D341Med (cell line): Measurements from ENCODE around the gene TCEANC2.
A peak's percentile ranks its signal among the peaks of the same experiment; 100 is the strongest.
"Not testable (repeated sequence)": the region's sequence is repeated elsewhere in the genome, so short reads cannot be mapped to it uniquely, and the experiment has no call there.

Source experiments
- DNase-seq: peaks from one replicate; pipeline ENCODE4 v3.0.0; 2012; ENCODE audit warnings: low spot score

TCEANC2 gene

DNA sequence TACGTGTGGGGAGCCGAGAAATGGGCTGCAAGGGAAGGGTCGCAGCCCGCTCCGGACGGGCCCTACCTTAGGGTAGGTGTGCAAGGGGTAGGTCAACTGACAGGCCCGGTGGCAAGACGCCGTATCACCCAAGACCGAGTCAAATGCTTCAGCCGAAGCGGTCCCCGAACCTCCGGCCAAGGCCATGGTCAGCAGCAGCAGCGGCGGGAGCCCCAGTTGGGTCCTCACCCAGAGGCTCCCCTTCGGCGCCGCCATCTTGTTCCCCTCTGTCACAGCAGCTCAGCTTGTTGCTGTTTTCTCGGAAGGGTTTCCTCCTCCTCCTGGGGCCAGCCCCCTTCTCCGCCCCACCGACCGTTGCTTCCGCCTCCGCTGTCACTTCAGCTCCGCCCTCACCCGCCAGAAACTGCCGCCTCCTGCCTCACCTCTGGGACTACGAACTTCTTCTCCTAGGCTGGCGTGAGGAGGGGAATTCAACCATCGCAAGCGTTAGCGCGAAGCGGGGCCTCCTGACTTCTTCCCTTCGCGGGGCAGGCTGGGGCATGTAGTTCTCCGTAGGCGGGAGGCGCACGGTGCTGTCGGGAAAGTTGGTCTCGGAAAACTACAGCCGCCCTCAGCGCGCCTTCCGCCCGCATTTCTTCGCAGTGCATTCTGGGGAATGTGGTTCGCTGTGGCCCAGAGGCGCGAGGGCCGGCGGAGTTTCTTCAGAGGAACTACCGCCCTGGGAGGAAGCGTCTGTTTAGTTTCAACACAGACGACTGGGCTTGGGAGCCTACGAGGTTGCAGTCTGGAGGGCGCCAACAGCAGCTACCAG lies at the start of gene TCEANC2, which contains the start of gene TMEM59:
TCEANC2 (plus strand) TSS at position 675 of the 811 bp plus-strand sequence. CDS start 815 bp downstream, outside the sequence.
TMEM59 (minus strand) TSS at position 271 of the 811 bp plus-strand sequence; CDS start at position 255, 16 bp downstream.
- DNase-seq: peak; percentile 91

DNA sequence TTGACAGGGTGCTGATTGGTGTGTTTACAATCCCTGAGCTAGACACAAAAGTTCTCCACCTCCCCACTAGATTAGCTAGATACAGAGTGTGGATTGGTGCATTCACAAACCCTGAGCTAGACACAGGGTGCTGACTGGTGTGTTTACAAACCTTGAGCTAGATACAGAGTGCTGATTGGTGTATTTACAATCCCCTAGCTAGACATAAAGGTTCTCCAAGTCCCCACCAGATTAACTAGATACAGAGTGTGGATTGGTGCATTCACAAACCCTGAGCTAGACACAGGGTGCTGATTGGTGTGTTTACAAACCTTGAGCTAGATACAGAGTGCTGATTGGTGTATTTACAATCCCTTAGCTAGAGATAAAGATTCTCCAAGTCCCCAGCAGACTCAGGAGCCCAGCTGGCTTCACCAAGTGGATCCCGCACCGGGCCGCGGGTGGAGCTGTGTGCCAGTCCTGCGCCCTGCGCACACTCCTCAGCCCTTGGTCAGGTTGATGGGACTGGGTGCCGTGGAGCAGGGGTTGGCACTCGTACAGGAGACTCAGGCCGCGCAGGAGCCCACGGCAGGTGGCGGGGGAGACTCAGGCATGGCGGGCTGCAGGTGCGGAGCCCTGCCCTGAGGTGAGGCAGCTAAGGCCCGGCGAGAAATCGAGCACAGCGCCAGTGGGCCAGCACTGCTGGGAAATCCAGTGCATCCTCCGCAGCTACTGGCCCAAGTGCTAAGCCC lies 49.5 kb upstream of the TCEANC2 start:
- DNase-seq: not testable (repeated sequence)

DNA sequence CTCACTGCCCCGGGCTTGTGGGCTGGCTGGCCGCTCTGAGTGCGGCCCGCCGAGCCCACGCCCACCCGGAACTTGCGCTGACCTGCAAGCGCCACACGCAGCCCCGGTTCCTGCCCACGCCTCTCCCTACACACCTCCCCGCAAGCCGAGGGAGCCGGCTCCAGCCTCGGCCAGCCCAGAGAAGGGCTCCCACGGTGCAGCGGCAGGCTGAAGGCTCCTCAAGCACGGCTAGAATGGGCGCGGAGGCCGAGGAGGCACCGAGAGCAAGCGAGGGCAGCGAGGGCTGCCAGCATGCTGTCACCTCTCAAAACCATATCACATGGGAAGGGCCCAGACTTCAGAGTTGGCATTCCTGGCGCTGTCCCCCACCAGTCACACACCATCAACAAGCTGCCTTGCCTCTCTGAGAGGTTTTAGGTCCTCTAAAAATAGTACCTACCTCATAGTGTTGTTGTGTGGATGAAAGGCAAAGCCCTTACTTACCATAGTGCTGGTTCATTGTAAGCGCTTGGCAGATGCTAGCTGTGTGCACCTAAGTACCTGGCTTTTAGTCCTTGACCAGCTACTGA lies 48.8 kb upstream of the TCEANC2 start:
- no peak for DNase-seq

DNA sequence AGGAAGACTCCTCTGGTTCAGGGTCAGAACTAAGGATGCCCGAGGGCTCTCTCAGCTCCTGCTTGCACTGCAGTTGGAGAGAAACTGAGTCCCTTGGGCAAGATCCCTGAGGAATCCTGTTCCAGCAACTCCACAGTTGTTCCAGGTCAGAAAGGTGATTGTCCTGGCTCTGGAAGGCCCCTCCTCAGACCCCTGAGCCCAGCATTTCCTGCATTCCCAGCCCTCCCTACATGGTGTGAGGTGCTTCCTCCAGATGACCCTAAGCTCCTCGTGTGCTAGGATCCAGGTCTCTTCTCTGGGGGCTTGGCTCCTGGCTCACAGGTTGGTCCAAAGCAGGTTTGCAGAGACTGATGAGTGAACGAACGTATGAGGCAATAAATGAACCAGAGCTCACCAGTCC lies 46.9 kb upstream of the TCEANC2 start:
- no peak for DNase-seq

DNA sequence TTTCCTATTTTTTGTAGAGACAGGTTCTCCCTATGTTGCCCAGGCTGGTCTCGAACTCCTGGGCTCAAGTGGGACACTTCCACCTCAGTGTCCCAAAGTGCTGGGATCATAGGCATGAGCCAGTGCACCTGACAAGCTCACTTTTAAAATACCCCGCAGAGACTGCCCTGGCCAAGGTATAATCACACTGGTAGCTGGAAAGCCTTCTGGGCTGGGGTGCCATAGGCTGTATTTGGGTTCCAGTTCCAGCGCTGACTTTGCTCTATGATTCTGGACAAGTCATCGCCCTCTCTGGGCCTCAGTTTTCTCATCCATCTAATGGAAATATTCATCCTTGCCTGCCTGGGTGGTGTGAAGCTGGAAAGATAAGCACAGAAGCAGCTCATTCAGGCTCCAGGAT lies 45.8 kb upstream of the TCEANC2 start:
- no peak for DNase-seq

DNA sequence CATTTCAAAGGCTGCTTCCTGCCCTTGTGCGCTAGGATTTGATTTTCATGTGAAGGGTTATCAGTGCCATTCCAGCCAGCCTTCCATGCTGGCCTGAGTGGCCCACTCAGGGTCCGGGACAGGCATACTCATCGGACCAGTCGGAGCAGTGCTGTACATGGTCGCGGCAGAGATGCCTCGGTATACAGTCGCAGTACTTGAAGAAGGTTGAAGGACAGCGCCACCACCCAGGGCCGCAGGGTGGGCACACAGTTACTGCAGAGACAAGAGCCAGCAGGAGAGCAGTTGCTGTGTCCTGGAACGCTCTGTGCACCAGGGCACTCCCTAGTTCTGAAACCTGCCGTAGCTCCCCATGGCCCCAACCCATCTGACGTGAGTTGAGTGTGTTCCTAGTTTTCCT lies 44.5 kb upstream of the TCEANC2 start:
- no peak for DNase-seq

DNA sequence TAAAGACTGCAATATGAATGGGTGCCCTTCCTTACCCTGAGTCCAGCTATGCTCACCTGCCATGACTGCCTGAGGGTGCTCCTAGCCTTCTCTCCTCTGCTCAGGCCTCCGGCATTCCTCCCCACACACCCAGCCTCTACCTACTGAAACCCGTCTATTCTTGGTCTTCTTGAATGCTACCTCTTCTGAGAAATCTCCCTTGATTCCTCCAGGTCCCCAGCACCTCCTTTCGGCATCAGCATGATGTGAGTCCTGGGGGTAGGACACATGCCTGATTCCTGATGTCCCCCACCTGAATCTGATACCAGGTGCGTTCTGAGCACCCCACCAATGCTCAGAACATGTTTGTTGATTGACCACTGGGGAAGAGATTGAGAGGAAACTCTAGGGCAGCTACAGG lies 44.0 kb upstream of the TCEANC2 start:
- no peak for DNase-seq

DNA sequence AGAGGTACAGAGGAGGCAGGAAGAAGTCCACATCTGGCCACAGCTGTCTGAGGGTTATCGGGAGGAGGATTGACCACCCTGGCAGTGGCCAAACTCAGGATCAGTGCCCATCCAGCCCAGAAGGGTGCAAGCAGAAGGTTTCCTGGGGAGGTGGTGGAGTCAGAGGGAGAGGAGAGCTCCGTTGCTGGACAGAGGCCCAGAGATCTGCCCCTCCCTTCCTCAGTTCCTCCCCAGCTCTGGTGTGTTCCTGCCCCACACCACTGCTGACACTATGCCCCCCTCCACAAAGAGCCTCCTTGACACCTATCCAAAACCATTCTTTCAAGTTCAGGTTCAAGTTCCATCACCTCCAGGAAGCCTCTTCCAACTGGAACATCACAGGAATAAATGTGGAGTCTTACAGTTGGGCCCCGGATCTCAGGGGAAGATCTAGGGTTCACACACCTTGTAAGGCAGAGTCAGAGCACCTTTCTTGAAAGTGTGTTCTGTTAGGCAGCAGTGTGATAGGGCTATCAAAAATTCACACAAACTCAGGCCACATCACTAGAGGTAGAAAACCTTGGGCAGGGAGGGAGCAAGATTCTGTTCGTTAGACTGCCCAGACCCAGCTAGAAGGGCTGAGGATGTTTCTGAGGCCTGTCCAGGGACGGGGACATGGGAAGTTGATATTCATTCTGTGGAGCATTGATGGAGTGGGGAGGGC lies 42.8 kb upstream of the TCEANC2 start:
- DNase-seq: no peak

DNA sequence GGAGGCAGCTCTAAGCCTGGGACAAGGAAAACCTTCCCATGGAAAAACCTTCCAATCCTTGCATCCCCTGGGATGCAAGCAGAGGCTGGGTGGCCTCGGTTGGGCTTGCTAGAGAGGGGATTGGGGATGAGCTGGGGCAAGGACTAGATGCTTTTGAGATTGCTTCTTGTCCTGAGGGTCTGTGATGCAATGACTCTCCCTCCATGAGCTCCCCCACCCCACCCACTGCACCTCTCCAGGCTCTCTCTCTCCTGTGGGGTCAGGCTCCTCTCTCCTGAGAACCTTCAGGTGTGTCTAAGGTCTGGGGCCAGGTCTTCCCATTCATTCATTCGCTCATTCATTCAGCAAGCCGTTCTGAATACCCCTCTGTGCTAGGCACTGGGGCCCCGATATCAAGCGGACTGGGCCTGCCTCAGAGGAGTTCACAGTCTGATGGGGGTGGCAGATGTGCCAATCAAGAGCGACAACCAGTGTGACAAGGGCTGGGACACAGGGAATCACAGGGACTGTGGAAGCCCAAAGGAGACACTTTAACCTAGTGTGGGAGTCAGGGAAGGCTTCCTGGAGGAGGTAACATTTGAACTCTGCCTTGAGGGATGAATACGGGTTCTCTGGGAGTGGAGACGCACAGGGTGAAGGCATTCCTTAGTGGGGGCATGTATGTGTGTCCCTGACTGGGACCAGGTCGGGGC lies 41.9 kb upstream of the TCEANC2 start:
- no peak for DNase-seq

DNA sequence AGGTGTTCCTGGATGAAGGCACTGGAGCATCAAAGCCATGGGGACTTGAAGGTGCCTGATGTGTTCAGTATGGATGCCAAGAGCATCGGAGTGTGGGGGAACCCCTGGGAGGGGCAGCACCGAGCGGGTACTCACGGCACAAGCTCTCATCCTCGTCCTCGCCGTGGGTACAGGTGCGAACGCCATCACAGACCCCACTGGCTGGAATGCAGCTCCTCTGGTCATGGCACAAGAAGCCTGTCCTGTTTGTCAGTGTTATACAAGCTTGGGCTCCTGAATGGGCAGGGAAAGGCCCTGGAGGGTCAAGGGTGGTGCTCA lies 41.4 kb upstream of the TCEANC2 start:
- DNase-seq: no peak

DNA sequence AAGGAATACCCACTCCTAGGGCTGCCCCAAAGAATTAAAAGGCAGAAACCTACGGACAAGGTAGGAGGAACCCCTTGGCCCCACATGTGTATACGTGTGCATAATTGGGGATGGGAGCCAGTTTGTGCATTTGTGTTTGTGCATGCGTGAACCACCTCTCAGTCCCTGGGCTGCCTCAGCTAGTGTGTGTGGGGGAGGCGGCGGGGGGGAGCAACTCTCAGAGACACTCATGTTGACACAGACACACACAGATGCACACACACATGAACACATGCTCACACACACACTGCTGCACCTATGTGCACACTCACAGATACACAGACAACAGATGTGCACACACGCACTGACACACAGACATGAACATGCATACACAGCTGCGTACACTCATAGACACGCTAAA lies 40.5 kb upstream of the TCEANC2 start:
- no peak for DNase-seq

DNA sequence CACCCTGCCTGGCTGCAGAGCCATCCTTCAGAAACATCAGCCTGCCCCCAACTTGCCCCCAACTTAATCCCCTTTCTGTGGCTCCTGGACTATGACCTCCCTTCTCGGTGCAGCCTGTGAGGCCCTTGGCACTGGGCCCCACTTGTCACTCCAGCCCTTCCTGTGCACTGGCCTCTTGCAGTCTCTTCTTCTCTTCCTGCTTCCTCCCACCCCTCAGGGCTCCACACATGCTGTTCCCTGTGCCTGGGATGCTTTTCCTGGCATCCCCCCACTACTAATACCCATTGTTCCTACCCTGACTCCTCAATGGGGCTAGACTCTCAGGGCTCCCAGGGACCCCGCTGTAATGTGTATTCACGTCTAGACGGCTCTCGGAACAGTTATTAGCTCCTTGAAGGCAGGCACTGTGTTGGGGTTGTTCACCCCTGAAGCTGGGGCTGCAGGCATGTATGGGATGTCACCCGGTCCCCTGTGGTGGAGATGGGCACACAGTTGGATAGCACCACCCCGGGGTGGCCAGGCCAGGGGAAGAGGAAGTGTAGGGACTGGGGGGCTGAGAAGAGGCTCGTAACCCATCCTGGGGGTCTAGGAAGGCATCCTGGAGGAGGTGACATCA lies 39.9 kb upstream of the TCEANC2 start:
- no peak for DNase-seq

DNA sequence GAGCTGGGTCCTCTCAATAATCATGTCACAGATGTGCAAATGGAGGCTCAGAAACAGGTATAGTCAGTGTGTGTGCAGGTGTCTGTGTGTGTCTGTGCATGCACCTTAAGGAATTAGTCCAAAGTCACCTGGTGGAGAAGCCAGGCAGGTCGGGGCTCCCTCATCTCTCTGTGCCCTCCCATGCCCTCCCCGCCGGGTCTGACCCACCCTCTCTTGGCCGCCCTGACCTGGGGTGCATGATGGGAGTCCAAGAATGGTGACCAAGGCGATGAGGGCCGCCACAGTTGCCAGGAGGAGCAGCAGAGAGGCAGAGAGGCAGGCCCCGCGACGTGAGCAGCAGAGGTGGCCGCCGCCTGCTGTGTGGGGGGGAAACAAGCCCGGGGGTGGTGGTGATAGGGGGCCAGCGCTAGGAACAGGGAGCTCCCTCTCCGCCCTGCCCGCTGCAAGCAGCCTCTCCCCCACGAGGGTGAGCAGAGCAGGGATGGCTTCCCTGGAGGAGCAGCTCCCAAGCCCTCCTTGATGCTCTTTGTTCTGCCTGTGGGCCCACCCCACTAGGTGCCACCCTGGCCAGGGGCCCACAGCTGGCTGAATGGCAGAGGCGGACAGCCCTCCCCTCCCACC lies 39.3 kb upstream of the TCEANC2 start:
- no peak for DNase-seq

DNA sequence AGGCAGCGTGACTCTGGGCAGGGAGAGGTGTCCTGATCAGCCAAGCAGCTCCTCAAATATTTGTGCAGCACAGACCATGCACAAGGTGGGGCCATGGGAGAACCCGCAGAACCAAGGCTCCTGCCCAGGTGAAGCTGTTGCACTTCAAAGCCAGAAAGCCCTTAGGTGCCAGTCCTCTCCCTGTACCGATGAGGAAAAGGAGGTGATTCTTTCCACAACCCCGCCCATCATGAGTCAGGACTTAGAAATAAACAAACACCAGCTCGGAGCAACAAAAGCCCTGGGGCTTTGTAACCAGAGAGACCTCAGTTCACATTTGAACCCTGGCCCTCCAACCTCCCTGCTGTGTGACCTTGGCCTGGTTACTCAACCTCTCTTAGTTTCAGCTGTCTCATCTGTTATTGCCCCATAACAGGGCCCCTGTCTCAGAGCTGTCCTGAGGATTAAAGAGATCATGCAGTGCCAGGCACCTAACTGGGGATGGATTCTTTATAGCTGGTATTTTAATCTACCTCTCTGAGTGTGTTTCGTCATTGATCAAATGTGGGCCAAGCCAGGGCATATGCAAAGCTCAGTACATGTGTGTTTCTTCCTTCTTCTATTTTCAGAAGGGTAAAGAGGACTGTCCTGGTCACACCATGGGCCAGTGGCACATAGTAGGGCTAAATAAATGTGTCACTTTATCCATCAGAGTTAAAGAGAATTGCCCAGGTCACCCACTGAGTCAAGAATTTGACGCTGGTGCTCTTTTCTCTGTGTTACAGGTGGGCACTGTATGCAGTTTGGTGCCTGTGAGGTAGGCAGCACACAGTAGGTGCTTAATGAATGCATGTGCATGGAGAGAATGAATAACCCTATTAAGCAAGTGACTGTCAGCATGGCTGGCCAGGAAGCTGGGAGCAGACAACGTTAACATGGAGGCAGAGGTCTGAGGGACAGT lies 36.8 kb upstream of the TCEANC2 start:
- DNase-seq: no peak

DNA sequence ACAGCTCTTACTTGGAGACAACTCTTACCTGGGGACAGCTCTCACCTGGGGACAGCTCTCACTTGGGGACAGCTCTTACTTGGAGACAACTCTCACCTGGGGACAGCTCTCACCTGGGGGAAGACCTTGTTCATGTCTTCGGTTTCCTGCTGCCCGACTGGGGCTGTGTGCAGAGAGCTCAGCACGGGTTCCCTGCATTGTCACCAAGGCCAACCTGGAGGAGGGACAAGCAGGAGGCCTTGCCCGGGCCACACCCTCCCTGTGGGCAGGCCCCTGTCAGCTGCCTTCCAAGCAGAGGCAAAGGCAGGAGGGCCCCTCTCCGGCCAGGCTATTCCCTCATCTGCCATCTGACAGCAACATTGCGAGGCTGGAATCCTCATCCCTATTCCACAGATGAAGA lies 35.4 kb upstream of the TCEANC2 start, which contains the start of gene LDLRAD1:
LDLRAD1 (minus strand) TSS at position 208 of the 400 bp plus-strand sequence; CDS start at position 134, 74 bp downstream.
- no peak for DNase-seq

DNA sequence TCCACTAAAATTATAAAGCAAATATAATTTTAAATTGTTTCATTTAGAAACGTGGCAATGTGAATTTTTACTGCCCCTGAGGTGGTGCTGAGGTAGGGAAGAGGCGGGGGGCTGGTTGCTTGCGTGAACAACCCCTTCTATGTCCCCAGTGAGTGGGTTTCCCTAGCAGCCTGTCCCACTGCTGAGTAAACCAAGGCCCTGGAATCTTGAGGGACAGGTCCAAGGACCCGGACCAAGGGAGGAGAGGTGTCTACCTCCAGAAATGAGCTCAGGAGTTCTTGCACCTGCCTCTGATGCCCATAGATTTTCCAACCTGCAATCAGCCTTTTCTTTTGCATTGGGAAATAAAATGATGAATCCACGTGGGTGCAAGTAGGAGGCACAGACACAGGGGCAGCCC lies 34.8 kb upstream of the TCEANC2 start:
- no peak for DNase-seq

DNA sequence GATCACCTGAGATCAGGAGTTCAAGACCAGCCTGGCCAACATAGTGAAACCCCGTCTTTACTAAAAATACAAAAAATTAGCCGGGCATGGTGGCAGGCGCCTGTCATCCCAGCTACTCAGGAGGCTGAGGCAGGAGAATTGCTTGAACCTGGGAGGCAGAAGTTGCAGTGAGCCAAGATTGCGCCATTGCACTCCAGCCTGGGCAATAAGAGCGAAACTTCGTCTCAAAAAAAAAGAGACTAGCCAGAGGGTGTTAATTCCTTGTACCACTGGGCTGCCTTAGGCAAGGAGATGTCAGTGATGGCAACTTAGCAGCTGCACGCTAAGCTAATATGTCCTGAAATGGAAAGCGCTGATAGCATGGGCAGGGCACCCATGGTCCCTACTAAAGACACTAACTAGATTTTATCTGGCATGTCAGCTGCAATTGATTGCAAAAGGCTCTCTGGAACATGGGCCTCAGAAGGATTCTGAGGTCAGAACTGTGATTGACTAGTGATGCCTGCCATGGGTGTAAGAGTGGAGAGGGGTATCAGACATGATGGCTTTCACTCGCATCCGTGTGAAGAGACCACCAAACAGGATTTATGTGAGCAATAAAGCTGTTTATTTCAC lies 33.7 kb upstream of the TCEANC2 start:
- not testable (repeated sequence) for DNase-seq

DNA sequence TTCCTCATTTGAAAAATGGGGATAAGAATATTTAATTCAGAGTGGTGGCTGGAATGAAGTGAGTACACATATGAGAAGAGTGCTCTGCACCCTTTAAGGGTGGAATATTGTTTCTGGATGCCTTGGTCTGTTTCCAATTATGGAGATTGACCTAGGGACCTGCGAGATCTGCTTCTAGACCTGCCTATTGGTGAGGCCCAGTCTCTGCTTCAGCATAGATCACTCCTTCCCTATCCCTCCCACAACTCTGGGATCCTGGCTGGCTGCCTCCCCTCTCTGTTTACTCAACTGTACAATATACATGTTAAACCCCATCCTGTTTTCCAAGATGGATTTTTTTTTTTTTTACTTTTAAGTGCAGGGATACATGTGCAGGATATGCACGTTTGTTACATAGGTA lies 29.1 kb upstream of the TCEANC2 start:
- no peak for DNase-seq

DNA sequence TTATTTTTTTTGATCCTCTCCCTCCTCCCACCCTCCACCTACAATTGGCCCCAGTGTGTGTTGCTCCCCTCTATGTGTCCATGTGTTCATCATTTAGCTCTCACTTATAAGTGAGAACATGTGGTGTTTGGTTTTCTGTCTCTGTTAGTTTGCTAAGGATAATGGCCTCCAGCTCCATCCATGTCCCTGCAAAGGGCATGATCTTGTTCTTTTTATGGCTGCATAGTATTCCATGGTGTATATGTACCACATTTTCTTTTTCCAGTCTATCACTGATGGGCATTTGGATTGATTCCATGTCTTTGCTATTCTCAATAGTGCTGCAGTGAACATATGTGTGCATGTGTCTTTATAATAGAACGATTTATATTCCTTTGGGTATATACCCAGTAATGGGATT lies 28.6 kb upstream of the TCEANC2 start:
- DNase-seq: not testable (repeated sequence)
